HFFc6 (cell line): Measurements from ENCODE around the gene NEK7. TPM values are rescaled to one million over a fixed set of nuclear protein-coding genes. Genes with fewer than 3 reads are reported as not detected.

Experiments
- DNase-seq: peaks from one replicate; pipeline ENCODE4 v3.0.0-alpha.2; 2018
- H3K27ac Mint-ChIP-seq: 2 replicates; pipeline ENCODE4 v1.8.0; 2020; ENCODE audit warnings: mild to moderate bottlenecking, mixed read lengths
- H3K27me3 Mint-ChIP-seq: 2 replicates; pipeline ENCODE4 v1.8.0; 2021; ENCODE audit warnings: mild to moderate bottlenecking, moderate library complexity, mixed read lengths; ENCODE audit not compliant: insufficient read depth
- H3K36me3 Mint-ChIP-seq: 2 replicates; pipeline ENCODE4 v1.8.0; 2021; ENCODE audit warnings: low read depth, mixed read lengths
- H3K4me1 Mint-ChIP-seq: 2 replicates; pipeline ENCODE4 v1.8.0; 2020; ENCODE audit warnings: low read depth, mixed read lengths
- H3K4me3 Mint-ChIP-seq: 2 replicates; pipeline ENCODE4 v1.8.0; 2020; ENCODE audit warnings: mild to moderate bottlenecking, moderate library complexity, mixed read lengths
- H3K9me3 Mint-ChIP-seq: 2 replicates; pipeline ENCODE4 v1.8.0; 2020; ENCODE audit warnings: mild to moderate bottlenecking, mixed read lengths
- total RNA-seq, 6 experiments: library from RNA; stranded (reverse); fragmentation: NEBNext Ultra II Directional; extraction: Animal tissue kit (Norgen Biotek cat#: 25700); gene quantifications; 2 replicates in 1 of 6; 3 replicates in 5 of 6; pipeline ENCODE4 v1.2.3, GENCODE V29; 2021
- TF ChIP-seq, protein P1 (sequence below): fragments of 200-600 bp; sonication (generic); IDR thresholded peaks from 2 replicates; pipeline ENCODE4 v1.5.0; 2021; ENCODE audit warnings: antibody characterized with exemption, mild to moderate bottlenecking

Gene NEK7
- total RNA-seq, 6 experiments from 2014 or later: 452 to 692 (median 485) TPM

GRCh38 chr1:198121056-198121826, 35.6 kb upstream of the NEK7 start:
- no peaks in the 10 kb centered on the region for H3K27me3 Mint-ChIP-seq
- no peak overlapping the region for H3K4me3 Mint-ChIP-seq
- TF ChIP-seq, protein P1, sequence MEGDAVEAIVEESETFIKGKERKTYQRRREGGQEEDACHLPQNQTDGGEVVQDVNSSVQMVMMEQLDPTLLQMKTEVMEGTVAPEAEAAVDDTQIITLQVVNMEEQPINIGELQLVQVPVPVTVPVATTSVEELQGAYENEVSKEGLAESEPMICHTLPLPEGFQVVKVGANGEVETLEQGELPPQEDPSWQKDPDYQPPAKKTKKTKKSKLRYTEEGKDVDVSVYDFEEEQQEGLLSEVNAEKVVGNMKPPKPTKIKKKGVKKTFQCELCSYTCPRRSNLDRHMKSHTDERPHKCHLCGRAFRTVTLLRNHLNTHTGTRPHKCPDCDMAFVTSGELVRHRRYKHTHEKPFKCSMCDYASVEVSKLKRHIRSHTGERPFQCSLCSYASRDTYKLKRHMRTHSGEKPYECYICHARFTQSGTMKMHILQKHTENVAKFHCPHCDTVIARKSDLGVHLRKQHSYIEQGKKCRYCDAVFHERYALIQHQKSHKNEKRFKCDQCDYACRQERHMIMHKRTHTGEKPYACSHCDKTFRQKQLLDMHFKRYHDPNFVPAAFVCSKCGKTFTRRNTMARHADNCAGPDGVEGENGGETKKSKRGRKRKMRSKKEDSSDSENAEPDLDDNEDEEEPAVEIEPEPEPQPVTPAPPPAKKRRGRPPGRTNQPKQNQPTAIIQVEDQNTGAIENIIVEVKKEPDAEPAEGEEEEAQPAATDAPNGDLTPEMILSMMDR: no peak
- H3K36me3 Mint-ChIP-seq: no peaks in the 10 kb centered on the region
- peak; percentile 81 for DNase-seq
- H3K9me3 Mint-ChIP-seq: no peaks in the 10 kb centered on the region
- H3K4me1 Mint-ChIP-seq: peaks cover 36% of the 10 kb centered on the region
- H3K27ac Mint-ChIP-seq: no peak overlapping the region

- peak overlapping the region; percentile 69 for H3K4me3 Mint-ChIP-seq
- H3K27ac Mint-ChIP-seq: peak overlapping the region; percentile 86
- H3K36me3 Mint-ChIP-seq: no peaks in the 10 kb centered on the region
- no peak for DNase-seq
- H3K27me3 Mint-ChIP-seq: no peaks in the 10 kb centered on the region
- H3K4me1 Mint-ChIP-seq: peaks cover 49% of the 10 kb centered on the region
- TF ChIP-seq, protein P1: no peak
- H3K9me3 Mint-ChIP-seq: no peaks in the 10 kb centered on the region
Observed at GRCh38 chr1:198122693-198123092, 34.1 kb upstream of the NEK7 start.

DNA sequence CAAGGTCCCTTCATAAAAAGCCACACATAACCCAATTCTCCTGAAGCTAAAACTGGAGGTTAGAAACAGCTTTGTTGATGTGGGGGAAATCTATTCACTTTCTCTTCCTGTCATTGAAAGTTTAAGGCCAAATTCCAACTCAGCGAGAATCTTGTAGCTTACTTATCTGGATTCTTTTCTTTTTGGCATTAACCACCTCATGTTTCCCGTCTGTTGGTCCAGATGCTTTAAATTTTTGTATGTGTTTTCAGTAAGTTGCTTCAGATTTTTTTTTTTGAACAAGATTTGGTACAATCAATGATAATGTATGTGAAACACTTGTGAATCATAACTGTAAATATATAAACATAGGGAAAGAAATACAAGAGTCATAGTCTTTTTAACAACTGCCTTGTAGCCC, 33.7 kb upstream of the NEK7 start:
- DNase-seq: peak; percentile 34
- Mint-ChIP-seq H3K9me3 (no peaks in the 10 kb centered on the region), H3K27ac (peak overlapping the region; percentile 86), H3K27me3 (peaks cover 2% of the 10 kb centered on the region; the same call in 1 of the 2 replicates), H3K4me1 (peaks cover 54% of the 10 kb centered on the region), H3K36me3 (no peaks in the 10 kb centered on the region), H3K4me3 (peak overlapping the region; percentile 69)
- TF ChIP-seq, protein P1: no peak

- DNase-seq: no peak
- TF ChIP-seq, protein P1: no peak
- no peak overlapping the region for H3K4me3 Mint-ChIP-seq
- H3K27me3 Mint-ChIP-seq: peaks cover 2% of the 10 kb centered on the region; the same call in 1 of the 2 replicates
- no peak overlapping the region; the same call in 1 of the 2 replicates for H3K27ac Mint-ChIP-seq
- H3K9me3 Mint-ChIP-seq: no peaks in the 10 kb centered on the region
- peaks cover 67% of the 10 kb centered on the region for H3K4me1 Mint-ChIP-seq
- no peaks in the 10 kb centered on the region for H3K36me3 Mint-ChIP-seq
Observed at GRCh38 chr1:198124673-198125072, 32.1 kb upstream of the NEK7 start.

GRCh38 chr1:198125995-198126735, 30.6 kb upstream of the NEK7 start:
- H3K4me1 Mint-ChIP-seq: peaks cover 69% of the 10 kb centered on the region
- peak; percentile 63 for DNase-seq
- peak overlapping the region; percentile 28; the same call in 1 of the 2 replicates for H3K4me3 Mint-ChIP-seq
- H3K36me3 Mint-ChIP-seq: no peaks in the 10 kb centered on the region
- TF ChIP-seq, protein P1: no peak
- peak overlapping the region; percentile 73 for H3K27ac Mint-ChIP-seq
- no peaks in the 10 kb centered on the region for H3K9me3 Mint-ChIP-seq
- H3K27me3 Mint-ChIP-seq: peaks cover 2% of the 10 kb centered on the region; the same call in 1 of the 2 replicates
